Measurements from ENCODE around the gene ATP5PB.

The ATP5PB gene

GRCh38 chr1:111446967-111447892, 2.0 kb upstream of the ATP5PB start:
- DNase-seq (ENCODE audit: low spot score), result no peak

DNA sequence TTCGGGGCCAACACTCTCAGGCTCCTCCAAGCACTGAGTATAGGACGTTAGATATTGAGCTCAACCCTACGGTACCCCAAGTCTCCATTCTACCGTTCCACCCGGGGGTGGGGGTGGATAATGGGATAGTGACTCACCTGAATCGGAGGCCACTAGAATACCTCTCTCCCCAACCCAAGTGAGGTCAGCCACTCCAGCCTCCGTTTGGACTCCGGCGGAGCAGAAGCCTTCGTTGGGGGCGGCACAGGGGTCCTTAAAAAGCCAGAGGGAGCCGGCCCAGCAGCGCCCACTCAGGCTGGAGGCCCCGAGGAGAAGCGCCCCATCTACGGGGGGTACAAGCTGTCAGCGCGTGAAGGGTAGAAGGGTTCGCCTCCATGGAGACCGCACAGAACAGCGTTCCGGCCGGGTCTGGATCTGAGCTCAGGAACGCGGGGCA, 764 bp upstream of the ATP5PB start:
- peak; percentile 30 for DNase-seq (ENCODE audit: low spot score)

DNA sequence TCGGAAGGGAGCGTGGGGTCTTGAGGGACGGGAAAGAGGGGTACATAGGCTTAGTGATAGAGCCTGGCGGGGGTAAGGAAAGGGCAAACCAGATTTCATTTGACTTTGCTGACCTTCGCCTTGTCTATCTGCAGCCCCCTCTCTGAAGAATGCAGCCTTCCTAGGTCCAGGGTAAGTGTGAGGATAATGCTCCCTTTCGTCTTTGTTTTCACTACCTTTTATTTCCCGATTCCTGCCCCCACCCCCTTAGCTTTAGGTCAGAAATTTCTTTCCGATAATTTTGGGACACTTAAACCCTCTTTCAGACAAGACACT, 396 bp downstream of the ATP5PB start:
- DNase-seq (ENCODE audit: low spot score), result no peak

DNA sequence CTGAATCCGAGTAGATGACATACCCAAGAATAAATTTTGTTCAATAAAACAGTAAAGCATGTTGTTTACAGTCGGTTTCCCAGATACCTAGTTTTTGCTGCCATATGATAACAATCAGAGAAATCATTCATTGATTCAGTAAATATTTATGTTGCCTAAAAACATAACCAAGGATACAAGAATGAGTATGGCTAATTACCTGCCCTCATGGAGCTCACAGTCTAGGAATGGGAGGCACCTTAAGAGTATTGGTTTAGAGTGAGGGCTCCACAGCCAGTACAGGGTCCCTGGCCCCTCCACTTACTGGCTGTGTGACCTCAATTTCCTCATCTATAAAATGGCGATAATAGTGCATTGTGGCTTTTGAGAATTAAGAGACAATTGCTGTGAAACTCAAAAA, 921 bp downstream of the ATP5PB start:
- DNase-seq (ENCODE audit: low spot score), result no peak

DNA sequence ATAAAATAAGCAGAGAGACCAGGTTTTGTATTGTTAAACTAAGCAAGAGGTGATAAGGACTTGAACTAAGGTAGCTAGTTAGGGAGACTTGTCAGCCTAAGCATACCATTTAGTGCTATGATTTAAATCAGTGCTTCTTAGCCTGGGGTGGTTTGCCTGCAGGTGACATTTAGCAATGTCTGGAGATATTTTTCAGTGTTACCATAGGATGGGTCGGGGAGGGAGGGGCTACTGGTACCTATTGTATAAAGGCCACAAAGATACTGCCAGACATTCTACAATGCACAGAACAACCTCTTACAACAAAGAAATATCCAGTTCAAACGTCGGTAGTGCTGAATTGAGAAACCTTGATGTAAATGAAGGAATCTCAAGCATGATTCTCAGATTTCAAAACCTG, 3.3 kb downstream of the ATP5PB start:
- no peak for DNase-seq (ENCODE audit: low spot score)

DNA sequence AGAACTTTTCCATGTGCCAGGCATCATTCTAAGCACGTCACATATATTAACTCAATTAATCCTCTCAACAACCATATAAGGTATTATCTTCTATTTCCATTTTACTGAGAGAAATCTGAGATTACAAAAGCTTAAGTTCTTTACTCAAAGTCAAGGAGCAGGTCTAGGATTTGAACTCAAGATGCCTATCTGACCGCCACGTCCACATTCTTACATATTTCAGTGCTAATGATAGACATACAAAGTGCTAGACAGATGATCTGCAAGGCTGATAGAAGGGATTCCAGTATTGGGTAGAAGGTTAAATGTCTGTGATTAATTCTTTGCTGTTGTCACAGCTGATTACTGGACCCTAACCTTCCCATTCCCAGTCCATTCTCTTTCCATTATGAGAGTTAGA, 4.4 kb downstream of the ATP5PB start:
- DNase-seq (ENCODE audit: low spot score), result no peak

- no peak for DNase-seq (ENCODE audit: low spot score)
These were observed 5.8 kb downstream of the ATP5PB start for GRCh38 chr1:111454859-111455641.

DNA sequence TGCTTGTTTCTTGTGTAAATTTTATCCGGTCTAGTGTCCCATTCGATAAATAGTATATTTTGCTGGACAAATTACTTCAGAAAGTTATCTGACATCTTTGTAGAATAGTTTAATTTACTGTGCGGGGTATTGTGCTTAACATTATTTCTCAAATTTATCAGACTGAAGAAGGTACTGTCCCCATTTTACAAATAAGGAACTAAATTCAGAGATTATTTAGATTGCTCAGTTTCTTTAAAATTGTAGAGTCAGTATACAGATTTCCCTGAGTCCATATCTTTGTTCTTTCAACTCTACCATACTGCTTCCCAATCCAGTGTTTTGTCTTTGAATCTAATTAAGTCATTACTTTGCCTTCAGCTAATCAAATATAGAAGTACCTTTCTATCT, 6.4 kb downstream of the ATP5PB start:
- no peak for DNase-seq (ENCODE audit: low spot score)

DNA sequence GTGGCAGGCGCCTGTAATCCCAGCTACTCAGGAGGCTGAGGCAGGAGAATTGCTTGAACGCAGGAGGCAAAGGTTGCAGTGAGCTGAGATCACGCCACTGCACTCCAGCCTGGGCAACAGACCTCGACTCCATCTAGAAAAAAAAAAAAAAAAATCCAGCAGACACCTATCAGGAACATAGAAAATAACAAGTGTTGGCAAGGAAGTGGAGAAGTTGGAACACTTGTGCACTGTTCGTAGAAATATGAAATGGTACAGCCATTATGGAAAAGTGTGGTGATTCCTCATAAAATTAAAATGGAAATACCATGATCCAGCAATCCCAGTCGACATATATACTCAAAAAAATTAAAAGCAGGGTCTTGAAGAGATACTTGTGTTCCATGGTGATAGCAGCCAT, 12.5 kb downstream of the ATP5PB start:
- DNase-seq (ENCODE audit: low spot score), result no peak

DNA sequence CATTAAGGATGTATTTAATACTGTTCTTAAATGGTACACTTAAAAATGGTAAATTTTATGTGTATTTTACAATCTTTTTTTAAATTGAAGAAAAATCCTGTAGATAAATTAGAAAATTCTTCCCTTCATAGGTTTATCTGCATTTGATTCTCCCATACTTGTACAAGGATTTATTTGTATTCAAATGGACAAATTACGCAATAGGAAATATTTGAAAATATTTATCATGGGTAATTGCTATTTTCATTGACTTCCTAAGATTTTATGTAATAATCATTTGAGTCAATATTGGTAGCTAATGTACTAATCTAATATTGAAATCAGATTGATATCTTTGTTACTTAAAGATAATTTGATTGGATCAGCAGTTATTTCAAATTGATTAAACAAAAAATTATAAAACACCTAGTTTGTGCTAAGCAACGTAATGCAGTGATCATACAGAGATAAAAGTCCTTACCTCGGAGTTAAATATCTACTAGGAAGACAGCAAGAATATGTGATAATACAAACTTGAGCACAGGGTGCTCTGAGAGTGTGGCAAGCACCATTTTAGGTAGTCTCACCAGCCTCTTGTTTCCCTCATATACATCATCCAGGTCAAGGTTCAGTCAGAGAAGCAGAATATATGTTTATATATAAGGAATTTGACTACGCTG, 13.2 kb downstream of the ATP5PB start:
- no peak for DNase-seq (ENCODE audit: low spot score)

GRCh38 chr1:111463029-111463683, 13.9 kb downstream of the ATP5PB start:
- DNase-seq (ENCODE audit: low spot score), result no peak

GRCh38 chr1:111465754-111466153, 16.5 kb downstream of the ATP5PB start:
- no peak for DNase-seq (ENCODE audit: low spot score)

GRCh38 chr1:111466480-111466879, 17.2 kb downstream of the ATP5PB start:
- no peak for DNase-seq (ENCODE audit: low spot score)

DNA sequence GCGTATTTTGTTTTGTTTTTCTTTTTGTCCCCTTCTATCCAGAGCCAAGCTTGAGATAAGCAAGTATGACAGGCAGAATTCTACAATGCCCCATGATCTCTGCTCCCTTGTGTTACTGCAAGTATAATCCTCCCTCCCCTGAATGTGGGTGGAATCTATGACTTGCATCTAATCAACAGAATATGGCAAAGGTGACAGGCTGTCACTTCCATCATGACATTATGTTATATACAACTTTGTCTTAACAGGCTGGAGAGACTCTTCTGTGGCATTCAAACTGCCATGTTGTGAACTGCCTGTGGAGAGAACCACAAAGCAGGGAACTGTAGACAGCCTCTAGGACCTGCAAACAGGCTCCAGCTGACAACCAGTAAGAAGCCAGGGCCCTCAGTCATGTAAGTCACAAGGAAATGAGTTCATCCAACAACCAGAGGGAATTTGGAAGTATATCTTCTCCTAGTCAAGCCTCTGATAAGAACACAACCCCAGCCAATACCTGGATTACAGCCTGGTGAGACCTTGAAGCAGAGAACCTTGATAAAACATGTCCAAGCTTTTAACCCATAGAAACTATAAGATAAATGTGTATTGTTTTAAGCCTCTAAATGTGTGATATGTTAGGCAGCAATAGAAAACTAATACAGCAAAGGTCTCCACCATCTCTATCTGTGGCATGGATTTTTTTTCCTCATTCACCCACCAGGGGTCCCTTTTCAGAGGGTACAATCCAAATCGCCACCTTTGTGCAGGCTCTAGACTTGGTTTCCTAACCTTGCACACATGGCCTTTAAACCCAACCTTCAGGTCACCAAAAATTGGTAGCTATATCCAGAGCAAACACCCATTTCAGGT, 18.8 kb downstream of the ATP5PB start:
- DNase-seq (ENCODE audit: low spot score), result no peak

DNA sequence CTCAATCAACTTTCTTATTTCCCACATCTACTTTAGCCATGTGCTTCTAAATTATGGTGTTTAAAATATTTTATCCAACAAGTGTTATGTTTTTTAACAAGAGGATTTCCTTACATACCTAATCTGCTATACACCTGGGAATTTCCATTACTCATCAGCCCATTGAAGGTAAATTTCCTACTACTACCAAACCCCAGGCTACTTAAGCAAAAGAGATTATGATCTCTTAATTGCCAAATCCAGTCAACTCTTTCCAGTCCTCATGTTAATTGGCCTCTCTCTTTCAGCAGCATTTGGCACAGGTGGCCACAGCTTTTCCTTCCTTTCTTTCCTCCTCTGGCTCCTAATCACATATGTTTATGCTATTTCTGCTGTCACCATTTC, 19.4 kb downstream of the ATP5PB start:
- no peak for DNase-seq (ENCODE audit: low spot score)

GRCh38 chr1:111469539-111469938, 20.3 kb downstream of the ATP5PB start:
- no peak for DNase-seq (ENCODE audit: low spot score)

DNA sequence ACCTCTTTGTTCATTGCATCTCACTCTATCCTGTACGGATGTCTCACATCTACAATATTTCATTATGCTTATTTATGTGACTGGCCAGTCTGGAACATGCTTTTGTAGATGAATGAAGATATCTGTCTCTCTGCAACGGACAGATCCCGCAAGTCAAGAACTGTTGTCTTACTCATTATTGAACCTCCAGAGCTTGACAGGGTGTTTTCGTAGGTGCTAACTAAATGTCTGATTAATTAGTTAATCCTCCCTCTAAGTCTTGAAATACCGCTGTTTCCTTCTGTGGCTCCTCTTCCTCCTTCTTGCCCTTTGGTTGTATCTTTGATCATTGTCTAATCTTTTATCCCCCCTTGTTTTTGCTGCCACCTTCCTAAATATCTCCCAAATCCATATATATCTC, 21.3 kb downstream of the ATP5PB start:
- no peak for DNase-seq (ENCODE audit: low spot score)

DNA sequence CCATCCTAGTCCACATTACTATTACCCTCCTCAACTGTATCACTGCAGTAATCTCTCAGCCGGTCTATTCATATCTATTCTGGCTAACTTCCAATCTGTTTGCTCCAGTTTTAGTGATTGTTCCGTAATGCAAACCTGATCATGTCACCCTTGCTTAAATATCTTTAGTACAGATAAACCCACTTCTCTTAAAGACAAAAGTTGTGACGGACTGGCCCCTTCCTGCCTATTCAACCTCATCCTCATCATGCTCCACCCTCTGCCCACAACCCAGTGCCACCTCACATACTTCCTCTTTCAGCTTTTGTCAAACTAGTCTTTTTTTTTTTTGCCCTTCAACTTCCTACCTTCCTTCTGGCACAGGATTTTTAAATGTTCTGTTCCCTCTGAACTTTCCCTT, 21.7 kb downstream of the ATP5PB start:
- no peak for DNase-seq (ENCODE audit: low spot score)

GRCh38 chr1:111471538-111471937, 22.3 kb downstream of the ATP5PB start:
- no peak for DNase-seq (ENCODE audit: low spot score)

DNA sequence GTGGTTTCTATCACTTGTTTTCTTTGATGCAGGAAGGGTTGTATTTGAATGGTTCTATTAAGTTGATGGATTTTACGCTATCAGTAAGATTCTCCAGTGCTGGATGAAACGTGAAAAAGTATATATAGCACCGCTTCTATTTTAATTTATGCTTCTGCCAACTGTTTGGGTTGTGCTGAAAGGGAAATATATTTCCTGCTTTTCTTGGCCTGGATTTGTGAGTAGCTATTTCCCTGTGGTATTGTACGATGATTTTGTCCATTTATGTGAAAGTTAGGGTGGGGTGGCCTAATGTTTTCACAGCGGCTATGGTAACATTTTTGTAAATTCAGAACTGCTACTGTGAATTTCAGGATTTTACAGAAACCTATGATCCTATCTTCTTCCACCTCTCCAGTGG, 24.8 kb downstream of the ATP5PB start:
- no peak for DNase-seq (ENCODE audit: low spot score)

GRCh38 chr1:111474521-111474920, 25.3 kb downstream of the ATP5PB start:
- DNase-seq (ENCODE audit: low spot score), result no peak

Measured in HuH-7 (cell line).